ENCODE results near the gene MRGPRE. TPM values are rescaled to one million over a fixed set of nuclear protein-coding genes. Genes with fewer than 3 reads are reported as not detected.

The MRGPRE gene
- total RNA-seq, 4 donors from 2014 or later, result 0.47 TPM; not detected in 3

DNA sequence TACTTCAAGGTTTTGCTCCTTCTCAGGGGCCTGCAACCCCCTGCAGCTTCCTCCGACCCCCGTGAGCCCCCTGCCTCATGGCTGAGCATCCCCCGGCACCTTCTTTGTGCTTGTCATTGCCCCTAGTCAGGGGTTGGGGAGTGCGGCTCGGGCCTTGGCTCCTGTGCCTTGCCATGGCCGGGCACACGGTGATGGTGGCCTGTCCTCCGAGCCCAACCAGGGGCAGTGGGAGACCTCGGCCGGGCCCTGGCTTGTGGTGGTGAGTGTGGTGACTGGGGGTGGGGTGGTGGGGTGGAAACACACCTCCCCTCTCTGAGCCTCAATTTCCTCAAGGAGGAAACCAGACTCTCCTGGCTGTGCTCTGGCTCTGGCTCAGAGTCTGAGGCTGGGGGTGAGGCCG is 12.1 kb downstream of the MRGPRE start:
- Histone ChIP-seq H3K4me1 (peaks cover 18% of the 10 kb centered on the region), H3K36me3 (no peaks in the 10 kb centered on the region), H3K9me3 (no peaks in the 10 kb centered on the region), H3K4me3 (no peak overlapping the region), H3K27me3 (peaks cover 74% of the 10 kb centered on the region), H3K27ac (no peak overlapping the region)
- WGBS, result 77% methylated on average over 7 of the region's 11 CpGs
- DNase-seq (ENCODE audit: low spot score in 2 of 2), result no peak
- TF ChIP-seq POLR2AphosphoS5 (IDR thresholded peaks at IDR 0.05) (no peak), POLR2A (IDR thresholded peaks at IDR 0.05) (no peak), EP300 (IDR thresholded peaks at IDR 0.05) (no peak), CTCF (IDR thresholded peaks at IDR 0.05) (no peak)

DNA sequence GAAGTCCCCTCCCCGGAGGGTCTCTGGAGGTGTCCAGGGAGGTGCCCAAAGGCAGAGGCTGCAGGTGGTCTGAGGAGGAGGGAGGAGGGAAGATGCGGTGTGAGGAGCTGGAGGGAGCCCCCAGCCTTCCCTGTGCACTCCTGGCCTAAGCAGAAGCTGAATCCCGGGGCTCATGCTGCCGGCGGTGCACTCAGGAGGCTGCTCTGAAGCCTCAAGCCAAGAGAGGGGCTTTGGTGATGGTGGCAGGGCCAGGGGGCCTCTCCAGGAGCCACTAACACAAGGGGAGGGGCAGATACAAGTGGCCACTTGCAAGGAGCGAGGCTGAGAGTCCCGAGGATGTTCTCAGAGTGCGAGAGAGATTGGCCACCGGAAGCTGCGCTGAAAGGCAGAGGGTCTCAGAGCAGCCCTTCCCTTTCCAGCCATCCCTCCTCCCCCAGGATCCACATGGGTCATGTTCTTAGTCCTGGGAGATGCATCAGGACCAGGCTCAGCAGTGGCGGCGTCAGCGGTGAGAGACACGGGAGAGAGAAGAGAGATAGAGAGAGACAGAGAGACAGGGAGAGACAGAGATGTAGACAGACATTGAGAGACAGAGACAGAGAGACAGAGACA is 12.8 kb downstream of the MRGPRE start:
- DNase-seq (ENCODE audit: low spot score in 2 of 2), result peak; percentile 45 to 69
- TF ChIP-seq CTCF (IDR thresholded peaks at IDR 0.05), result no peak
- no peak for TF ChIP-seq POLR2AphosphoS5 (IDR thresholded peaks at IDR 0.05)
- TF ChIP-seq EP300 (IDR thresholded peaks at IDR 0.05), result no peak
- TF ChIP-seq POLR2A (IDR thresholded peaks at IDR 0.05), result no peak
- Histone ChIP-seq H3K27ac (no peak overlapping the region), H3K9me3 (no peaks in the 10 kb centered on the region), H3K36me3 (no peaks in the 10 kb centered on the region), H3K4me3 (no peak overlapping the region), H3K27me3 (peaks cover 76% of the 10 kb centered on the region), H3K4me1 (peaks cover 18% of the 10 kb centered on the region)
- WGBS, result 63% methylated on average over 14 of the region's 14 CpGs

DNA sequence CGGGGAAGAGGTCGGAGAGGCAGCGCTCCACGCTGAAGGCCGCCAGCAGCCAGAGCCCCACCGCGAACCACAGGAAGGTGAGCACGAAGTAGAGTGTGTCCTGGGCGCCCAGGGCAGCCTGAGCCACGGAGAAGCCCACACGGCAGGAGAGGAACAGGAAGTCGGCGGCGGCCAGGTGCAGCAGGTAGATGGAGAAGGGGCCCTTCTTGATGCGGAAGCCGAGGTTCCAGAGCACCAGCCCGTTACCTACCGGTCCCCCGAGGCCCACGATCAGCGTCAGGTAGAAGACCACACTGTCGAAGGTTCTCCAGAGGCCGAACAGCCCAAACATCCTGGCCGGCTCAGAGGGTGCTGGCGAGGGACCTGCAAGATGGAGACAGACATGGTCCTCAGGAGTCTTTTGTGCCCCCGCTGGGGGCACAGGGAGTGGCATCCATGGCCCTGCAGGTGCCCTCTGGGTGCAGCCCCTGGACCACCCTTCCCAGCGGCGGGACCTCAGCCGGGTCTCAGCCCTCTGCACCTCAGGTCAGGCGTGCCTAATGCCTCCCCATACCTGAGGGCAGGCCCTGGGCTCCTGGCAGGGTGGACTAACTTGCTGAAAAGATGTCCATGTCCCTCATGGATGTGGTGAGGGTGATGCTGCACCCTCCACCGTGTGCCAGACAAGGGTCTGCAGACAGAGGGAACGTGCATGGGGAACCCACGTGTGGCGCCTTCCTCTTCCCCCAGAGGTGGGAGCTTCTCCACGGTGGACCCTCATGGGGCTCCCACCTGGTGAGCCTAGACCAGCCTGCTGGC is 13.5 kb downstream of the MRGPRE start, which contains the start of gene MRGPRG:
TSS of gene MRGPRG (minus strand) at position 331 of the 798 bp plus-strand sequence. CDS start at position 331, 0 bp downstream.
- Histone ChIP-seq H3K27me3 (peaks cover 69% of the 10 kb centered on the region), H3K9me3 (no peaks in the 10 kb centered on the region), H3K27ac (no peak within 1 kb of the TSS), H3K4me3 (no peak within 1 kb of the TSS), H3K4me1 (peaks cover 18% of the 10 kb centered on the region), H3K36me3 (no peaks in the 10 kb centered on the region)
- TF ChIP-seq POLR2AphosphoS5 (IDR thresholded peaks at IDR 0.05) (no peak), CTCF (IDR thresholded peaks at IDR 0.05) (no peak), POLR2A (IDR thresholded peaks at IDR 0.05) (no peak)
- peak; percentile 50 to 74 for DNase-seq (ENCODE audit: low spot score in 2 of 2)
- 88% methylated on average over 26 of the region's 35 CpGs for WGBS

DNA sequence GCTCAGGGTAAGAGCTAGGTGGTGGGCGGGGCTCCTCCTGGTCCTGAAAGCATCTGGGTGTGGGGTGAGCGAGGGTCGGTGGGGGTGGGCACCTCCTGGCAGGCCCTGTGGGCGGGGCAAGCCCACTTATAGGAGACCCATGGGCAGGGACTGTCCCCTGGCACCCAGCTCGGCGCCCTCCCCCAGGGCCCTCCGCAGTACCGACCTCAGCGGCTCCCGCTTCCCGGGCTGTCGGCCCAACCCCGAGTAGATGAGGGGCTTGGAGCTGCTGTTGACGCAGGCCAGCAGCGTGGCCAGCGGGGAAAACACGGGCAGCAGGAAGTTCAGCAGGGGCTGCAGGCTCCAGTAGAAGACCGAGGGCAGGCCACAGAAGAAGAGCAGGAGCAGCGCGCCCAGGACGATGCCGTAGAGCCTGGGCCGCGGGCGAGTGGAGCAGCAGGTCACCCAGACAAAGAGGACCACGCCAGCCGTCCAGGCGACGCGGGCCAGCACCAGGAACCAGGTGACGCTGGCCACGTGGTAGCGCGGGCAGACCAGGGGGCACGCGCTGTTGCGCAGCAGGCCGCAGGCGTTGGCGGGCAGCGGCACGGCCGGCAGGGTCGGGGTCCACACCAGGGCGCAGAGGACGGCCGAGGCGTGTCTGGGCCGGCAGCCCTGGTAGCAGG is 14.3 kb downstream of the MRGPRE start:
- Histone ChIP-seq H3K27ac (no peak overlapping the region), H3K36me3 (no peaks in the 10 kb centered on the region), H3K27me3 (peaks cover 68% of the 10 kb centered on the region), H3K9me3 (no peaks in the 10 kb centered on the region), H3K4me1 (peaks cover 18% of the 10 kb centered on the region), H3K4me3 (no peak overlapping the region)
- TF ChIP-seq EP300 (IDR thresholded peaks at IDR 0.05) (no peak), CTCF (IDR thresholded peaks at IDR 0.05) (no peak), POLR2A (IDR thresholded peaks at IDR 0.05) (no peak), POLR2AphosphoS5 (IDR thresholded peaks at IDR 0.05) (no peak)
- WGBS, result 91% methylated on average over 23 of the region's 49 CpGs
- peak; percentile 63 to 77 for DNase-seq (ENCODE audit: low spot score in 2 of 2)

Measured in suprapubic skin (tissue), 4 donors.